Measurements from ENCODE around the gene TTC6. TPM values are rescaled to one million over a fixed set of nuclear protein-coding genes. Genes with fewer than 3 reads are reported as not detected.

The TTC6 gene
- polyA plus RNA-seq, 12 donors, result 0.14 to 0.47 (median 0.21) TPM; not detected in 7

GRCh38 chr14:37597914-37598746, 2.7 kb downstream of the TTC6 start:
- no peak for DNase-seq

GRCh38 chr14:37598747-37599506, 3.5 kb downstream of the TTC6 start:
- DNase-seq, result no peak

- DNase-seq, result no peak
Measured at GRCh38 chr14:37599507-37600368, 4.3 kb downstream of the TTC6 start.

- no peak for DNase-seq
Measured at GRCh38 chr14:37600880-37601741, 5.7 kb downstream of the TTC6 start.

- DNase-seq, result no peak
Measured at GRCh38 chr14:37601865-37602264, 6.4 kb downstream of the TTC6 start.

GRCh38 chr14:37602605-37603453, 7.4 kb downstream of the TTC6 start:
- DNase-seq, result no peak

- no peak for DNase-seq
Measured at GRCh38 chr14:37603688-37604251, 8.3 kb downstream of the TTC6 start.

- no peak for DNase-seq
Measured at GRCh38 chr14:37606678-37607077, 11.2 kb downstream of the TTC6 start.

- DNase-seq, result no peak
Measured at GRCh38 chr14:37608649-37609048, 13.2 kb downstream of the TTC6 start.

GRCh38 chr14:37610945-37611523, 15.6 kb downstream of the TTC6 start:
- DNase-seq, result no peak

- no peak for DNase-seq
Measured at GRCh38 chr14:37615582-37616289, 20.3 kb downstream of the TTC6 start.

GRCh38 chr14:37616853-37617252, 21.4 kb downstream of the TTC6 start:
- no peak for DNase-seq

GRCh38 chr14:37617864-37618365, 22.5 kb downstream of the TTC6 start:
- no peak for DNase-seq

- DNase-seq, result no peak
Measured at GRCh38 chr14:37618498-37619028, 23.1 kb downstream of the TTC6 start.

GRCh38 chr14:37620856-37621255, 25.4 kb downstream of the TTC6 start:
- DNase-seq, result no peak

- DNase-seq, result no peak
Measured at GRCh38 chr14:37622231-37622923, 26.9 kb downstream of the TTC6 start.

- DNase-seq, result no peak
Measured at GRCh38 chr14:37623426-37623951, 28.1 kb downstream of the TTC6 start.
